PFSK-1 (cell line): Measurements from ENCODE around the gene EYA2.

Experiments used
- FOXP2 ChIP-seq: optimal IDR thresholded peaks from 2 replicates; pipeline ENCODE3; 2011; ENCODE audit warnings: borderline replicate concordance, control low read depth, inconsistent platforms; ENCODE audit not compliant: insufficient read depth; ENCODE audit errors: extremely low read length, extremely low read depth
- POLR2AphosphoS5 ChIP-seq: IDR thresholded peaks from 2 replicates; pipeline ENCODE4 v1.6.1; 2012; ENCODE audit warnings: low read depth, mild to moderate bottlenecking, control low read depth, low read length, moderate library complexity
- REST ChIP-seq, 2 experiments: IDR thresholded peaks; 2 replicates each; pipeline versions ENCODE4 v1.6.1 to v1.8.0; 2011 to 2012; ENCODE audit warnings: low read depth in 2 of 2, low read length in 2 of 2, control low read depth in 1 of 2, inconsistent platforms in 1 of 2, mild to moderate bottlenecking in 1 of 2, moderate library complexity in 1 of 2; ENCODE audit not compliant: insufficient read depth in 1 of 2
- SIN3A ChIP-seq: IDR thresholded peaks from 2 replicates; pipeline ENCODE4 v1.6.1; 2012; ENCODE audit warnings: mild to moderate bottlenecking, low read length, moderate library complexity, borderline replicate concordance; ENCODE audit not compliant: insufficient read depth
- TAF1 ChIP-seq: IDR thresholded peaks from 2 replicates; pipeline ENCODE4 v1.6.1; 2012; ENCODE audit warnings: low read length, control low read depth, borderline replicate concordance; ENCODE audit not compliant: insufficient read depth

DNA sequence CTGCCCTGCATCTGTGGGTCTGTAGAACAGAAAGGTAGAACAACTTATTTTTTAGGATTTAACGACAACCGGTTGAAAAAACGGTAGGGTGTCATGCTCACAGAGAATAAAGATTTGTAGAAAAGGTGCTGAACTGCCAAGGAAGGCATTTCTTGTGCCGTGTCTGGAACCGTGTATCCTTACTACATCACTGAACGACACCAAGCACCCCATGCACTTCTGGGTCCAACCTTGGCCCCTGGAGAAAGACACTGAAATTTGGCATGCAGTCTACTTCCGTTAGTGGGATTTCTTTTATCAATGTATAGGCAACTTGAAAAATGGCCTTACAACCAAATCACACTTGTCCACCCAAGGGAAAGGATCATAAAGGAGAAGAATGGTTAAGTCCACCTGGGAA lies 316.4 kb downstream of the EYA2 start:
- TF ChIP-seq POLR2AphosphoS5 (no peak), SIN3A (no peak), REST (IDR thresholded peaks at IDR 0.05; ENCODE audit: insufficient read depth in 1 of 2, low read depth in 2 of 2, low read length in 2 of 2) (no peak), TAF1 (no peak), FOXP2 (no peak)
